ENCODE results near the gene TDRD7.

Gene TDRD7

DNA sequence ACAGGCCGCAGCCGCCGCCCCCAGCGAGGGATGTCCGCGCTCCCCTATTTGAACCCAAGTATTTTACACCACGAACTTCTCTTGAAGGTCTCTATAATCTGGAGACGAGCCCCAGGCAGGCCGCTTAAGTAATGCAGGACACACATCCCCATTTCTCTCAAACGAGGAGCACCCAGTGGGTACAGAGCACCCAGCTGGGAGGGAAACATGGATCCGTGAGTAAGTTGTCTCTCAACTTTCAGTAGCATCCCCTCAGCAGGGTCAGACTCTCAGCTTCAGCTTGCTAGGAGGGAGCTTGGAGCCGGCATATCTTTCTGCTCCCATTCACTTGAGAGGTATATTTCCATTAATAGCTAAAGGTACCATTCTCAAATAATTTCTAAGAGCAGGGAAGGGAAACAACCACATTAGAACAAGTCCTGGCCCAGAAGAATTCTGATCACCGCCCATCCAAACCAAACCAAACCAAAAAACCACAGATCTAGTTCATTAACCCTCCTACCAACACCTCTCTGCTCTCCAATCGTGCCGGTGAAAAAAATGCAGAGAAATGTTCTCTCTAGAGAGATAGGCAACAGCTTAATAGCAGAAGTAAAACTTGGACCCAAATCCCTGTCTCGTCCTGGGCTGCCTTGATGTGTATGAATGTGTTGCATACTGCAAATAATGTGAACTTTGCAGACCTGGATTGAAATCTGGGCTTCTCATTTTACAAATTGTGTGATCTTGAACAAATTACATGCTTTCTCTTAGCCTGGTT, 910 bp downstream of the TDRD7 start:
- TF ChIP-seq, protein P1, sequence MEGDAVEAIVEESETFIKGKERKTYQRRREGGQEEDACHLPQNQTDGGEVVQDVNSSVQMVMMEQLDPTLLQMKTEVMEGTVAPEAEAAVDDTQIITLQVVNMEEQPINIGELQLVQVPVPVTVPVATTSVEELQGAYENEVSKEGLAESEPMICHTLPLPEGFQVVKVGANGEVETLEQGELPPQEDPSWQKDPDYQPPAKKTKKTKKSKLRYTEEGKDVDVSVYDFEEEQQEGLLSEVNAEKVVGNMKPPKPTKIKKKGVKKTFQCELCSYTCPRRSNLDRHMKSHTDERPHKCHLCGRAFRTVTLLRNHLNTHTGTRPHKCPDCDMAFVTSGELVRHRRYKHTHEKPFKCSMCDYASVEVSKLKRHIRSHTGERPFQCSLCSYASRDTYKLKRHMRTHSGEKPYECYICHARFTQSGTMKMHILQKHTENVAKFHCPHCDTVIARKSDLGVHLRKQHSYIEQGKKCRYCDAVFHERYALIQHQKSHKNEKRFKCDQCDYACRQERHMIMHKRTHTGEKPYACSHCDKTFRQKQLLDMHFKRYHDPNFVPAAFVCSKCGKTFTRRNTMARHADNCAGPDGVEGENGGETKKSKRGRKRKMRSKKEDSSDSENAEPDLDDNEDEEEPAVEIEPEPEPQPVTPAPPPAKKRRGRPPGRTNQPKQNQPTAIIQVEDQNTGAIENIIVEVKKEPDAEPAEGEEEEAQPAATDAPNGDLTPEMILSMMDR (conservative IDR thresholded peaks at IDR 0.05): no peak
- H3K27ac ChIP-seq: peak overlapping the region; percentile 78

DNA sequence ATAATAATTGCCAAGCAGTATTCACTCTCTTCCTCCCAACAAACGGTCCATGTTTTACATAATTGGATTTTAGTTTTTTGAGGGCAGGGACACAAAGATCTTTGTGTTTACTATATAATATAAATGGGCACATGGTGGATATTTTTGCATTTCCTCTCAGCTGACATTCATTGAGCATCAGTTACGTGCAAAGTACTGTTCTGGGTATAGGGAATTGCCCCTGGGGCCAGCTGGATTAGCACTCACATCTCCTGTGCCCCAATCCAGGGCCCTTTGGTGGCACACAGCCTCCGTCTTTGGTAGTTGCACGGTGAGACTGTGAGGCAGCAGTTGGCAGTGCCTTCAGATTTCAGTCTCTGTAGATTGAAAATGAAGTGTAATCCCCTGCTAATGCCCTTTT, 1.6 kb downstream of the TDRD7 start:
- peak overlapping the region; percentile 78; the same call in 1 of the 2 replicates for H3K27ac ChIP-seq
- TF ChIP-seq, protein P1 (conservative IDR thresholded peaks at IDR 0.05): no peak

DNA sequence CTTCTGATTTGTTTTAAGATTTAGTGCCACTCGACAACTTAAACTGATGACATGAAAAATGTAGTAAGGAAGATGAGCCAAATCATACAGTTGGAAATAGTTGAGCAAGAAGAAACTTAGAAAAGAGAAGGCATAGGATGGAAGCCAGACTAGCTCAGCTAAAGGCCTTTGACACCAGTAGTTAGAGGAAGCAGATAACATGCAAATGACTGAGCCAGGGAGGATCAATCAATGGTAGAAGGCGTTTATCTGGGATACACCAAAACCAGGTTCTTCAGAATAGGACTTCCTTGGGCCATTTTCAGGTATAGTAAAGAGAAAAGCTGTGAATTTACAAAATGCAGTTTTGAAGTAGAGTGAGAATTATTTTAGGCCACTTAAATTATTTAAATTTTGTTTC, 3.2 kb downstream of the TDRD7 start:
- H3K27ac ChIP-seq: no peak overlapping the region
- TF ChIP-seq, protein P1 (conservative IDR thresholded peaks at IDR 0.05): no peak

DNA sequence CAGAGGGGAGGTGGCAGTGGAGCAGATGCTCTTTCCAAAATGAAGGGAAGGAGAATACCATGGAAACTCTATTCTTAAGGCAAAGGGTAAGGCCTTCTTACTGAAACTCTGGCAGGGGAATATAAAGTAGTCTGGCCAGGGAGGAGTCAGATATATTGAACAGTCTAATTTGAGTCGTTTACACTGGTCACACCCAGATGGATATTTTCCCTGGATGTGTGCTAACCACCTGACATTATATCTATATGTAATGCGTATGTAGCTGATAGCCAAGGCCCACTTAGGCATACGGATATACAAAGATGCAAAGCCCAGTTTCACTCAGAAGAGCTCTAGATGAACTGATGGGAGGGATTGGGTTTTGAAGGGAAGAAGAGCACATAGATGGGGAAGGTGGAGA, 7.0 kb downstream of the TDRD7 start:
- TF ChIP-seq, protein P1 (conservative IDR thresholded peaks at IDR 0.05): no peak
- no peak overlapping the region for H3K27ac ChIP-seq

DNA sequence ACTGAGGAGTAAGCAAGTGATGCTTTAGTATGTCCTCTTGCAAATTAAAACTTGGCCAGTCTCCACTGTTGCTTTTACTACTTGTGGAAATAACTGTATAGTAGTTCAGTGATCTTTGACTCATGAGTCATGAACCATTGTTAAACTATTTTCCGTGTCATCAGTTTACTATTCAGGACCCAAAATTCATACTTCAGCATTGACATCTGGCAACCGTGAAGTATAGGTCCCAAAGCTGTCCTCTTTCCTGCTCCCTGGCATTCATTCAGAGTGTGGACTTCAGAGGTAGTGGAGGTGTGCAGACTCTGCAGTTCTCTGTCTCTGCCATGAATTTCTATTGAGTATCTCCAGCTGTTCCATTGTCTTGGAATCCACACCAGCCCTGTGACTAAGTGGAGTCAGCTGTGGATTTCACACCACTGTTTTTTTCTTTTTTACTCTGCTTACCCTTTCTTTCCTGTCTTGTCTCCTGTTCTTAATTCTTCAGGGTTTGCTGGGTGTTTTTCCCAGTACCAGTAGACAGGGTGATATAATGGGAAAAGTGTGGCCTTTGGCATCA, 7.5 kb downstream of the TDRD7 start:
- H3K27ac ChIP-seq: no peak overlapping the region
- TF ChIP-seq, protein P1 (conservative IDR thresholded peaks at IDR 0.05): no peak

DNA sequence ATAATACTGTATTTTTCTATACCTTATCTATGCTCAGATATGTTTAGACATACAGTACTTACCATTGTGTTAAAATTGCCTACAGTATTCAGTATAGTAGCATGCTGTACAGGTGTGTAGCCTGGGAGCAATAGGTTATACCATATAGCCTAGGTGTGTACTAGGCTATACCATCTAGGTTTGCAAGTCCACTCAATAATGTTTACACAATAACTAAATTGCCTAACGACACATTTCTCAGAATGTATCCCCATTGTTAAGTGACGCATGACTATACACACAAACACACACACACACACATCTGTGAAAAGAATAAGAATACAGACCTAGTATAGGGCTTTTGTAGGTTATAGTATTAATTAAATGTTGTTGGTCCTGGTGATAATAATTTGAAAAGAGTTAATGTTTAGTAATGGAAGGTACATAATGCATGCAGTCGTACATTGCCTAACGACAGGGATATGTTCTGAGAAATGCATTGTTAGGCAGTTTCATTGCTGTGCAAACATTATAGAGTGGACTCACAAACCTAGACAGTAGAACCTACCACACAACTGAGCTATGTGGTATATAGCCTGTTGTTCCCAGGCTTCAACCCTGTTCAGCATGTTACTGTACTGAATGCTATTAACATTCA, 13.6 kb downstream of the TDRD7 start:
- TF ChIP-seq, protein P1 (conservative IDR thresholded peaks at IDR 0.05): no peak
- H3K27ac ChIP-seq: no peak overlapping the region

DNA sequence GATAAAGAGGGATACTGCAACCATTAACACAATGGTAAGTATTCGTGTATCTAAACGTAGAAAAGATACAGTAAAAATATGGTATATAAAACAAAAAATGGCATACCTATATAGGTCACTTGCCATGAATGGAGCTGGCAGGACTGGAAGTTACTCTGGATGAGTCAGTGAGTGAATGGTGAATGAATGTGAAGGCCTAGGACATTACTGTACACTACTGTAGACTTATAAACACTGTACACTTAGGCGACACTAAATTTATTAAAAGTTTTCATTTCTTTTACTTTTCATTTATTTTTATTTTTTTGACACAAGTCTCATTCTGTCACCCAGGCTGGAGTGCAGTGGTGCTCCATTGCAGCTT, 14.1 kb downstream of the TDRD7 start:
- H3K27ac ChIP-seq: no peak overlapping the region
- TF ChIP-seq, protein P1 (conservative IDR thresholded peaks at IDR 0.05): no peak
